ENCODE measurements around the gene POLG. TPM values are rescaled to one million over a fixed set of nuclear protein-coding genes. Genes with fewer than 3 reads are reported as not detected.

The POLG gene
- total RNA-seq, 1 donor from 2014 or later: 50.3 TPM

GRCh38 chr15:89349206-89349558, 14.6 kb upstream of the POLG start:
- no peaks in the 10 kb centered on the region for H3K36me3 ChIP-seq
- intact Hi-C loops (cut with DNase I): no loop called here
- no peaks in the 10 kb centered on the region for H3K4me1 ChIP-seq
- H3K27me3 ChIP-seq: no peaks in the 10 kb centered on the region
- no peak overlapping the region for H3K27ac ChIP-seq
- DNase-seq (ENCODE audit: extremely low spot score in 2 of 2): no peak
- no peak overlapping the region for H3K4me3 ChIP-seq
- TF ChIP-seq POLR2AphosphoS5 (IDR thresholded peaks at IDR 0.05; ENCODE audit: insufficient read depth in 1 of 2, low read depth in 1 of 2): no peak
- TF ChIP-seq CTCF (IDR thresholded peaks at IDR 0.05): no peak
- TF ChIP-seq POLR2A (IDR thresholded peaks at IDR 0.05): no peak
- H3K9me3 ChIP-seq: no peaks in the 10 kb centered on the region

- H3K4me3 ChIP-seq: no peak overlapping the region
- no peaks in the 10 kb centered on the region for H3K36me3 ChIP-seq
- H3K4me1 ChIP-seq: no peaks in the 10 kb centered on the region
- no peaks in the 10 kb centered on the region for H3K27me3 ChIP-seq
- no peaks in the 10 kb centered on the region for H3K9me3 ChIP-seq
- DNase-seq (ENCODE audit: extremely low spot score in 2 of 2): no peak
- TF ChIP-seq POLR2AphosphoS5 (IDR thresholded peaks at IDR 0.05; ENCODE audit: insufficient read depth in 1 of 2, low read depth in 1 of 2): no peak
- TF ChIP-seq POLR2A (IDR thresholded peaks at IDR 0.05): no peak
- H3K27ac ChIP-seq: no peak overlapping the region
- intact Hi-C loops (cut with DNase I): no loop called here
Observed at GRCh38 chr15:89346516-89347231, 12.1 kb upstream of the POLG start.

GRCh38 chr15:89345248-89345647, 10.6 kb upstream of the POLG start:
- intact Hi-C loops (cut with DNase I): no loop called here
- Histone ChIP-seq H3K9me3 (no peaks in the 10 kb centered on the region), H3K4me3 (no peak overlapping the region), H3K36me3 (no peaks in the 10 kb centered on the region), H3K27ac (no peak overlapping the region), H3K27me3 (no peaks in the 10 kb centered on the region), H3K4me1 (no peaks in the 10 kb centered on the region)
- TF ChIP-seq CTCF (IDR thresholded peaks at IDR 0.05) (no peak), POLR2AphosphoS5 (IDR thresholded peaks at IDR 0.05; ENCODE audit: insufficient read depth in 1 of 2, low read depth in 1 of 2) (no peak), POLR2A (IDR thresholded peaks at IDR 0.05) (no peak)
- no peak for DNase-seq (ENCODE audit: extremely low spot score in 2 of 2)

GRCh38 chr15:89342840-89343239, 8.2 kb upstream of the POLG start:
- Histone ChIP-seq H3K4me3 (no peak overlapping the region), H3K36me3 (no peaks in the 10 kb centered on the region), H3K9me3 (no peaks in the 10 kb centered on the region), H3K4me1 (no peaks in the 10 kb centered on the region), H3K27ac (no peak overlapping the region), H3K27me3 (no peaks in the 10 kb centered on the region)
- no peak for DNase-seq (ENCODE audit: extremely low spot score in 2 of 2)
- intact Hi-C loops (cut with DNase I): no loop called here
- no peak for TF ChIP-seq POLR2AphosphoS5 (IDR thresholded peaks at IDR 0.05; ENCODE audit: insufficient read depth in 1 of 2, low read depth in 1 of 2)
- no peak for TF ChIP-seq CTCF (IDR thresholded peaks at IDR 0.05)
- no peak for TF ChIP-seq POLR2A (IDR thresholded peaks at IDR 0.05)

- no peaks in the 10 kb centered on the region for H3K4me1 ChIP-seq
- no peaks in the 10 kb centered on the region for H3K36me3 ChIP-seq
- no peak overlapping the region for H3K4me3 ChIP-seq
- no peak overlapping the region for H3K27ac ChIP-seq
- no peaks in the 10 kb centered on the region for H3K27me3 ChIP-seq
- H3K9me3 ChIP-seq: no peaks in the 10 kb centered on the region
- DNase-seq (ENCODE audit: extremely low spot score in 2 of 2): no peak
- TF ChIP-seq POLR2AphosphoS5 (IDR thresholded peaks at IDR 0.05; ENCODE audit: insufficient read depth in 1 of 2, low read depth in 1 of 2): no peak
- TF ChIP-seq CTCF (IDR thresholded peaks at IDR 0.05): no peak
- TF ChIP-seq POLR2A (IDR thresholded peaks at IDR 0.05): no peak
- intact Hi-C loops (cut with DNase I): no loop called here
Observed at GRCh38 chr15:89341316-89342005, 6.8 kb upstream of the POLG start.
